HCT116 (cell line): ENCODE data around the gene ITGB1BP1. TPM values are rescaled to one million over a fixed set of nuclear protein-coding genes. Genes with fewer than 3 reads are reported as not detected.

Experiments
- ATAC-seq: fragments of 200-7000 bp; cut with Tn5 transposase; 2 replicates; pipeline ENCODE4 v1.9.1; 2020; ENCODE audit warnings: mild to moderate bottlenecking, moderate library complexity
- BruUV-seq: library from RNA; stranded (reverse); fragments of 400-500 nt; replicated peaks from 2 replicates; lab custom pipeline; 2021; lab: Mats Ljungman, UMichigan
- CTCF ChIA-PET: fragments of 300-600 bp; sonication (Branson Sonifier 250); formaldehyde crosslinking; loops from one replicate; lab custom pipeline; 2021; ENCODE audit warnings: antibody characterized with exemption; lab: Charles Lee
- POLR2A ChIA-PET: fragments of 300-600, 350-600 bp; sonication (Branson Sonifier 250); formaldehyde crosslinking; loops from one replicate; lab custom pipeline; 2021; ENCODE audit warnings: antibody characterized with exemption; lab: Charles Lee
- RAD21 ChIA-PET, 2 experiments: fragments of 300-600 bp; sonication (Branson Sonifier 250); formaldehyde crosslinking; loops; one replicate each; lab custom pipeline; 2023; ENCODE audit warnings: low total read pairs in 2 of 2; ENCODE audit not compliant: uncharacterized antibody in 2 of 2, unreplicated experiment in 2 of 2, low non-redundant PET in 1 of 2; lab: Charles Lee
- DNase-seq: peaks from one replicate; pipeline ENCODE4 v3.0.0-alpha.2; 2010; ENCODE audit warnings: low read depth, low spot score
- H2AFZ ChIP-seq: fragments of 200-600 bp; shearing (Covaris generic), sonication (generic); 2 replicates; pipeline ENCODE4 v1.6.1; 2017; ENCODE audit warnings: low read depth, mixed run types, mixed read lengths, antibody characterized with exemption, low read length; ENCODE audit not compliant: poor library complexity, severe bottlenecking
- H3K27ac ChIP-seq: 2 replicates; pipeline ENCODE4 v1.5.1; 2012; ENCODE audit warnings: low read depth, low read length
- H3K27me3 ChIP-seq: fragments of 200-600 bp; sonication (generic); 2 replicates; pipeline ENCODE4 v1.6.1; 2016; ENCODE audit warnings: mixed run types, low read length, mixed read lengths; ENCODE audit not compliant: insufficient read depth
- H3K36me3 ChIP-seq, 2 experiments: fragments of 200-500 bp in 1 of 2; fragments of 200-600 bp in 1 of 2; sonication (Bioruptor generic) in 1 of 2; sonication (generic) in 1 of 2; 2 replicates each; pipeline versions ENCODE4 v1.5.1 to v1.6.1; 2014 to 2016; ENCODE audit warnings: low read length in 2 of 2, inconsistent platforms in 1 of 2, mixed read lengths in 1 of 2, mixed run types in 1 of 2; ENCODE audit not compliant: insufficient read depth in 2 of 2, control insufficient read depth in 1 of 2
- H3K4me1 ChIP-seq, 2 experiments: fragments of 200-600 bp in 1 of 2; sonication (generic) in 1 of 2; 2 replicates each; pipeline versions ENCODE4 v1.5.1 to v1.6.1; 2012 to 2017; ENCODE audit warnings: low read length in 2 of 2, inconsistent platforms in 1 of 2, mild to moderate bottlenecking in 1 of 2, mixed read lengths in 1 of 2, mixed run types in 1 of 2, moderate library complexity in 1 of 2; ENCODE audit not compliant: insufficient read depth in 2 of 2, control insufficient read depth in 1 of 2
- H3K4me2 ChIP-seq: fragments of 200-600 bp; sonication (generic); 2 replicates; pipeline ENCODE4 v1.6.1; 2017; ENCODE audit warnings: mixed run types, low read length, mixed read lengths
- H3K4me3 ChIP-seq, 2 experiments: fragments of 200-600 bp in 1 of 2; sonication (generic) in 1 of 2; replicated peaks in 1 of 2; 2 replicates each; pipeline ENCODE4 v1.5.1; 2011 to 2016; ENCODE audit warnings: low read length in 2 of 2, control low read depth in 1 of 2, low read depth in 1 of 2, mild to moderate bottlenecking in 1 of 2, mixed read lengths in 1 of 2, mixed run types in 1 of 2
- H3K79me2 ChIP-seq: fragments of 200-600 bp; sonication (generic); 2 replicates; pipeline ENCODE4 v1.6.1; 2017; ENCODE audit warnings: mild to moderate bottlenecking, mixed run types, low read length, moderate library complexity, mixed read lengths; ENCODE audit not compliant: insufficient read depth
- H3K9ac ChIP-seq: fragments of 200-600 bp; sonication (generic); 2 replicates; pipeline ENCODE4 v1.6.1; 2016; ENCODE audit warnings: low read length, mixed read lengths
- H3K9me2 ChIP-seq: fragments of 200-600 bp; sonication (generic), shearing (Covaris generic); 2 replicates; pipeline ENCODE4 v1.6.1; 2017; ENCODE audit warnings: mixed run types, mild to moderate bottlenecking, moderate library complexity; ENCODE audit not compliant: insufficient read depth
- H3K9me3 ChIP-seq, 2 experiments: fragments of 200-500 bp in 1 of 2; fragments of 200-600 bp in 1 of 2; sonication (Bioruptor generic) in 1 of 2; sonication (generic) in 1 of 2; 2 replicates each; pipeline ENCODE4 v1.6.1; 2014 to 2017; ENCODE audit warnings: low read length in 2 of 2, mixed read lengths in 2 of 2, inconsistent platforms in 1 of 2, low read depth in 1 of 2, mild to moderate bottlenecking in 1 of 2, mixed run types in 1 of 2, moderate library complexity in 1 of 2; ENCODE audit not compliant: control insufficient read depth in 1 of 2, insufficient read depth in 1 of 2
- H4K20me1 ChIP-seq: fragments of 200-600 bp; sonication (generic), shearing (Covaris generic); 2 replicates; pipeline ENCODE4 v1.6.1; 2017; ENCODE audit warnings: mixed run types, mild to moderate bottlenecking, moderate library complexity; ENCODE audit not compliant: insufficient read depth
- ATF3 ChIP-seq: IDR thresholded peaks from 2 replicates; pipeline ENCODE4 v1.6.1; 2012
- EGR1 ChIP-seq: IDR thresholded peaks from 2 replicates; pipeline ENCODE4 v1.6.1; 2012; ENCODE audit warnings: low read depth
- ELF1 ChIP-seq: IDR thresholded peaks from 2 replicates; pipeline ENCODE4 v1.6.1; 2012; ENCODE audit warnings: low read depth, borderline replicate concordance
- EZH2 ChIP-seq: fragments of 200-600 bp; sonication (generic); IDR thresholded peaks from 2 replicates; pipeline ENCODE4 v1.6.1; 2017; ENCODE audit warnings: antibody characterized with exemption, mixed run types
- SIN3A ChIP-seq: IDR thresholded peaks from 2 replicates; pipeline ENCODE4 v1.6.1; 2012; ENCODE audit warnings: low read depth
- SRF ChIP-seq: IDR thresholded peaks from 2 replicates; pipeline ENCODE4 v1.6.1; 2012; ENCODE audit warnings: low read depth
- intact Hi-C: fragments of 100-400 bp; cut with micrococcal nuclease; formaldehyde crosslinking; loops from 2 replicates; pipeline ENCODE4 v1.10.0; 2022
- total RNA-seq: library from RNA; stranded (reverse); gene quantifications from one replicate; pipeline ENCODE4 v1.2.1, GENCODE V29; 2021; ENCODE audit not compliant: unreplicated experiment

ITGB1BP1 gene
- total RNA-seq, 1 experiment from 2014 or later, result 86.9 TPM

- POLR2A ChIA-PET, result no interaction called here
- Histone ChIP-seq H3K4me3 (no peak overlapping the region), H4K20me1 (no peaks in the 10 kb centered on the region), H3K79me2 (peaks cover 3% of the 10 kb centered on the region), H3K27me3 (no peaks in the 10 kb centered on the region), H3K27ac (no peak overlapping the region), H3K9me3 (no peaks in the 10 kb centered on the region), H2AFZ (no peak overlapping the region), H3K4me1 (no peaks in the 10 kb centered on the region), H3K9ac (no peak overlapping the region), H3K9me2 (no peaks in the 10 kb centered on the region), H3K36me3 (peaks cover 0 to 5% of the 10 kb centered on the region in 2 experiments; a peak in 3 of 4 replicates), H3K4me2 (no peak overlapping the region)
- BruUV-seq, result no TSS peak
- no peak for DNase-seq
- CTCF ChIA-PET, result no interaction called here
- intact Hi-C loops, result no loop called here
- TF ChIP-seq SRF, result no peak
- RAD21 ChIA-PET, result no interaction called here
- ATAC-seq, result no peak
Measured at GRCh38 chr2:9412781-9413180, 10.5 kb downstream of the ITGB1BP1 start.

- H3K9me3 ChIP-seq, result no peaks in the 10 kb centered on the region
- no TSS peak for BruUV-seq
Measured at GRCh38 chr2:9410108-9410507, 13.2 kb downstream of the ITGB1BP1 start.

More at GRCh38 chr2:9410108-9410507, 13.2 kb downstream of the ITGB1BP1 start:
- Histone ChIP-seq H3K9me2 (no peaks in the 10 kb centered on the region), H3K36me3 (peaks cover 6 to 11% of the 10 kb centered on the region in 2 experiments; a peak in 3 of 4 replicates), H2AFZ (no peak overlapping the region), H3K9ac (no peak overlapping the region), H4K20me1 (no peaks in the 10 kb centered on the region), H3K4me3 (no peak overlapping the region), H3K79me2 (no peaks in the 10 kb centered on the region; the same call in none of the 2 replicates), H3K4me1 (no peaks in the 10 kb centered on the region), H3K27me3 (no peaks in the 10 kb centered on the region), H3K4me2 (no peak overlapping the region), H3K27ac (no peak overlapping the region)
- POLR2A ChIA-PET, result no interaction called here
- CTCF ChIA-PET, result no interaction called here
- RAD21 ChIA-PET, result interaction anchor here in 1 of 2 experiments (0.7 kb wide), 1 partner anchor 22 kb away, joined by 3 read pairs; no protein-coding TSS in a partner anchor
- intact Hi-C loops, result no loop called here
- TF ChIP-seq EGR1 (no peak), SIN3A (no peak), ATF3 (no peak), ELF1 (no peak), EZH2 (no peak)
- DNase-seq (no peak), ATAC-seq (no peak)
